Posterior vena cava (tissue), 2 donors: ENCODE measurements around the gene HSD11B2. TPM values are rescaled to one million over a fixed set of nuclear protein-coding genes. Genes with fewer than 3 reads are reported as not detected.
"Not testable (repeated sequence)": the region's sequence is repeated elsewhere in the genome, so short reads cannot be mapped to it uniquely, and the experiment has no call there.

Experiments used
- DNase-seq: peaks from one replicate; pipeline ENCODE4 v3.0.0-alpha.2; 2020; ENCODE audit warnings: low spot score
- intact Hi-C, 2 donors: fragments of 100-400 bp; cut with DNase I; formaldehyde crosslinking; loops; one replicate each; pipeline versions ENCODE4 v1.14.1 to v1.14.2; 2022 to 2023
- total RNA-seq, 2 donors: library from RNA; stranded (reverse); fragmentation: NEBNext Ultra II Directional; extraction: Animal tissue kit (Norgen Biotek cat#: 25700); gene quantifications; one replicate each; pipeline ENCODE4 v1.2.1, GENCODE V29; 2021
- donor health status: DM: yes; HTN: yes; CAD: no.
- donor health status: DM: yes; HTN: yes; CAD: no.

HSD11B2 gene
- total RNA-seq, 2 donors from 2014 or later, result 0.43 to 3.2 TPM

DNA sequence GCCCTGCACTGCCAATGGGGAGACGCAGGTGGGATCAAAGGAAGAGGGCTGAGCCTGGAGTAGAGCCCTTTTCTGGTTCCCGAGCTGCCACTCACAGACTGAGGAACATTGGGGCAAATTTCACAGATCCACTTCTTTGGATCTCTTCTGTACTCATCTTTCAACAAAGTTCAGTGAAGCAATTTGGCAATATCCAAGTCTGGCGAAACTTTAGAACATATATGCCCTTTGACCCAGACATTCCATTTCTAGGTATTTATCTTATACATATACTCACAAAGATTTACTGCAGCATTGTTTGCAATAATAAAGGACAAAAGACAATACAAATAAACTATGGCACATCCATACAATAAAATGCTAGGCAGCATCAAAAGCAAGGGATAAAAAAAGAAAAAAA, 19.6 kb upstream of the HSD11B2 start:
- intact Hi-C loops, result no loop called here
- DNase-seq, result no peak

DNA sequence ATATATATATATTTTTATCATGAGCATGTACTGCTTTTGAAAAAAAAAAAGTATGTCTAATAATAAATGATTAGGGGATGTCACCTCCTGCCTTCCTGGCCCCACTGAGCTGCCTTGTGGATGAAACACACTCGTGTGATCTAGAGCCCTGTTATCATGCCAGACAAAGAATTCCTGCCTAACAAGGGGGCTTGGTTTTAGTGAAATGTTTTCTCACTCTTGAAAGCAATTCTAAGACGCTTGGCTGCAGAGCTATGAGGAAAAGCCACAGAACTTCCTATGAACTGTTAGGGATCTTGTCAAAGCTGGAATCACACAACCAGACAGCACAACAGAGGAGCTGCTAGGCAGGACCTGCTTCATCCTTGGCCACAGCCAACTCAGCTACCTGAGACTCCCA, 18.6 kb upstream of the HSD11B2 start:
- no peak for DNase-seq
- intact Hi-C loops, result no loop called here

GRCh38 chr16:67413978-67414911, 16.7 kb upstream of the HSD11B2 start:
- no peak for DNase-seq
- intact Hi-C loops, result no loop called here

DNA sequence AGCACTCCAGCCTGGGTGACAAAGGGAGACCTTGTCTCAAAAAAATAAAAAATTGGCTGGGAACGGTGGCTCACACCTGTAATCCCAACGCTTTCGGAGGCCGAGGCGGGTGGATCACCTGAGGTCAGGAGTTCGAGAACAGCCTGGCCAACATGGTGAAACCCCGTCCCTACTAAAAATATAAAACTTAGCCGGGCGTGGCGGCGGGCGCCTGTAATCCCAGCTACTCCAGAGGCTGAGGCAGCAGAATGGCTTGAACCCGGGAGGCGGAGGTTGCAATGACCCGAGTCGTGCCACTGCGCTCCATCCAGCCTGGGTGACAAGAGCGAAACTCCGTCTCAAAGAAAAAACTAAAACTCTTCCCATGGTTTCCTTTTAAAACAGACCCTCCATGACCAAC, 15.5 kb upstream of the HSD11B2 start:
- intact Hi-C loops, DNase-seq: not testable (repeated sequence)

DNA sequence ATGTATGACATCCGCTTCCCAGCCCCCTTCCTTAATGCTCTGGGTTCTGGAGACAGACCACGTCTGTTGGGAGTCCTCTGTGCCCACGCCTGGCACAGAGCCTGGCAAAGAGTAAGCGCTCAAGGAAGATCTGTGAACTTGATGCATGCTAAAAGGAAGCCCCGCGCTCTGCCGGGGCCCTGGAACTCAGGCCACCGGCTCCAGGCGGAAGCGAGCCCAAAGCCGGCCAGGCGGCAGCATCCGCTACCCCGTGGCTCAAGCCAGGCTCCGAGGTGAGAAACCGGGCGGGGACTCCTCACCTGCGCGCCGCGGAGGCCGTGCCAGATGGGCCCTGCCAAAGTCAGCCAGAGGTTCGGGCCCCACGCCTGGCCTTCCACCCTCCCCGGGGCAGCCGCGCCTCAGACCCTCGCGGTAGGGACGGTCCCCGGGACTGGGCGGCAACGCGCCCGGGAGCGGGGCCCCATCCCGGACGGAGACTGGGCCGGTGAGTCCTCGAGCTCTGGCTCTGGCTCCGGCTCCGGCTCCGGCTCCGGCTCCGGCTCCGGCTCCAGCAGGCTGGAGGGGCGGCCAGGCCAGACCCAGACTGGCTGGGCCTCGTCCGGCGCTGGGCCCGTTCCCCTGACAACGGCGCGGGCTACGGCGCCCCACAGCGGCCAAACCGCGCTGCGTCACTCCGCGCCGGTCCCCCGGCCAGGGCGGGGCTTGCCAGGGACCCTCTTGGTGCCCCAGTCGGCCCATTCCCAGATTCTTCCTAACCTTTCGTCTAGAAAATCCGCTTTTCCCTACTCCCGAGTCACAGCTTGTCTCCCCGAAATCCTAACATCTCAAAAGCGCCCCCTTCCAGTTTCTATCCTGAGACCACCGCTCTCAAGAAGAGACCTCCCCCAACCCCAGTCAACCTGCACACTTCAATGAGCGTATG, 14.8 kb upstream of the HSD11B2 start, which contains the start of gene ZDHHC1:
Gene ZDHHC1, minus strand, starts transcription at position 606 of the 922 bp plus-strand sequence. CDS start 8,702 bp downstream, outside the sequence.
- intact Hi-C loops, result no loop called here
- DNase-seq, result peak; percentile 92

GRCh38 chr16:67417333-67418061, 13.4 kb upstream of the HSD11B2 start:
- intact Hi-C loops, result no loop called here

GRCh38 chr16:67419502-67419901, 11.4 kb upstream of the HSD11B2 start:
- intact Hi-C loops, result no loop called here
- DNase-seq, result no peak

More at GRCh38 chr16:67417333-67418061, 13.4 kb upstream of the HSD11B2 start:
- no peak for DNase-seq

DNA sequence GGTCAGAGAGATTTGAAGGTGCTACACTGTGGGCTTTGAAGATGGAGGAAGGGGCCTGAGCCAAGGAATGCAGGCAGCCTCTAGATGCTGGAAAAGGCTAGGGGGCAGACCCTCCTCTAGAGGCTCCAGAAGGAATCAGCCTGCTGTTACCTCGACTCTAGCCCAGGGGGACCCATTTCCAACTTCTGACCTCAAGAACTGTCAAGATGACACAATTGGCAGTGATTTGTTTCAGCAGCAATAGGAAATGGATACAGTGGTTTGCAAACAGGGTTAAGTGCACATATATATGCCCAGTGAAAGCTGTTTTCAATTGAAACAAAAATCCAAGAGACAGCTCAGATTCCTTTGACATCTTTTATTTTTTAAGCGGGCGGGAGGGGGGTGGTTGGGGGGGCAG, 11.0 kb upstream of the HSD11B2 start:
- intact Hi-C loops, result no loop called here
- DNase-seq, result no peak

DNA sequence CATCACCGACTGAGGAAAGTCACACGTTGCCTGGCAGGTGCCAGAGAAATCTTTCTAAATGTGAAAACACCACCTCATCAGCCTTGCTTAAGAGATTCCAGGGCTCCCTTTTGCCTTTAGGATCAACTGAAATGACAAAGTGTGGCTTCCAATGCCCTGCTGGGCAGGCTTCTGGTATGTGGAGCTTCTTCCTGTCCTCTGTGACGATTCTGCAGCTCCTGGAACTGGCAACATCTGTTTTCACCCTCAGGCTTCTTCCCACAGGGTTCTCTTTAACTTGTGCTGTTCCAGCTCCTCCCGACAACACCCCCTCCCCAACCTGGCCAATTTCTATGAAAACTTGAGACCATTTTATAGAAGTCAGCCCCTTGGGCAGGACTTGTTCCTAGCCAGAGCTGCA, 9.9 kb upstream of the HSD11B2 start:
- DNase-seq, result no peak
- intact Hi-C loops, result no loop called here

- no peak for DNase-seq
- intact Hi-C loops, result no loop called here
Measured at GRCh38 chr16:67423015-67423414, 7.9 kb upstream of the HSD11B2 start.

- intact Hi-C loops, result loop anchor here in 1 of 2 donors (2.0 kb wide), 1 partner anchor 41 kb away; no protein-coding TSS in a partner anchor
- no peak for DNase-seq
Measured at GRCh38 chr16:67423611-67424260, 7.2 kb upstream of the HSD11B2 start.

DNA sequence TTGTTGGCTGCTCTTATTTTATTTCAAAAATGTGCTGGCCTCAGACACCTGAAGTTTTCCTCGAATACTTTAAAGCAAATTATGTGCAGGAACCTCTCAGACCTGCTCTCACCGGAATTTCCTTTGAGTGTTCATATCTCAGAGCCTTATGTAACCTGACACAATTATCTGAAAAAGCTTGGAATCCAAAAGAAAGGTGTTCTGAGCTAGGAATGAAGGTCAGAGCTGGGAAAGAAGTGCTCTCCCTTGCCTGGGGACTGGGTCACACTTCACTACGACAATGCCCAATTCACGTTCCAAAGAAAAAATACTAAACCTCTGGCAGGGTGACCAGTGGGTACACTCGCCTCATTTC, 6.7 kb upstream of the HSD11B2 start:
- intact Hi-C loops, result loop anchor here in 1 of 2 donors (2.0 kb wide), 1 partner anchor 41 kb away; no protein-coding TSS in a partner anchor
- DNase-seq, result no peak

- intact Hi-C loops, result loop anchor here (2.0 to 5.0 kb wide), 2 partner anchors 37 to 40 kb away; no protein-coding TSS in a partner anchor
- no peak for DNase-seq
Measured at GRCh38 chr16:67425061-67425460, 5.9 kb upstream of the HSD11B2 start.

GRCh38 chr16:67425580-67425979, 5.3 kb upstream of the HSD11B2 start:
- intact Hi-C loops, result loop anchor here (2.0 to 5.0 kb wide), 2 partner anchors 37 to 39 kb away; no protein-coding TSS in a partner anchor

DNA sequence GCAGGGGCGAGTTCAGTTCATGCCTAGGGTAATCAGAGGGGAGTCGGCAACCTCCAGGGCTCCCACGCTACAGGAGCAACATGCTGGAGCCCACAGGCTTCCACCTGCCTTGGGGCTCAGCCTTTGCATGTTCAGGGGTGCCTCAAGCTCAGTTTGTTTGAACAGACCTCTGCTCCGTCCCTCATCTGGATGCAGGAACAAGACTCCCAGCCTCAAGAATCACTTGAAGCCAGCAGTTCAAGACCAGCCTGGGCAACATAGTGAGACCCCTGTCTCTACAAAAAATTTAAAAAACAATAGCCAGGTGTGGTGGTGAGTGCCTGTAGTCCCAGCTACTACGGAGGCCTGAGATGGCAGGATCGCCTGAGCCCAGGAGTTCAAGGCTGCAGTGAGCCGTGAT, 4.9 kb upstream of the HSD11B2 start:
- intact Hi-C loops, result loop anchor here in 1 of 2 donors (5.0 kb wide), 1 partner anchor 36 kb away; no protein-coding TSS in a partner anchor
- no peak for DNase-seq

More at GRCh38 chr16:67425580-67425979, 5.3 kb upstream of the HSD11B2 start:
- no peak for DNase-seq

DNA sequence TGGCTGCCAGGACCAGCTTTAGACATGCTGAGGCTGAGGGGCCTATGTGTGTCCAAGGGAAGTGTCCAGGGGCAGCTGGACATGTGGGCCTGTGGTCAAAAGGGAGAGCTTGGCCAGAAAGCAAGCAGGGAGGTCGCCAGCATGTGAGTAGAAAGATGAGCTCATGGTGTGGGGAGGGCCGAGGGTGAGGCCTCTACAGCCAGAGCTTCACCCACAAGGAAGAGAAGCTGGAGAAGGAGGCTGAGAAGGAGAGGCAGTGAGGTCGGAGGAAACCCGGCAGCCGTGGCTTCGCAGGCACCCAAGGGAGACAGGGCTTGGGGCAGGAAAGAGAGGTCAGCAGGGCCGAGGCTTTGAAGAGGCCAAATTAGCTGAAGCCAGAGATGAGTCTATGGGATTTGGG, 4.0 kb upstream of the HSD11B2 start:
- no peak for DNase-seq
- intact Hi-C loops, result loop anchor here in 1 of 2 donors (5.0 kb wide), 1 partner anchor 35 kb away; no protein-coding TSS in a partner anchor

DNA sequence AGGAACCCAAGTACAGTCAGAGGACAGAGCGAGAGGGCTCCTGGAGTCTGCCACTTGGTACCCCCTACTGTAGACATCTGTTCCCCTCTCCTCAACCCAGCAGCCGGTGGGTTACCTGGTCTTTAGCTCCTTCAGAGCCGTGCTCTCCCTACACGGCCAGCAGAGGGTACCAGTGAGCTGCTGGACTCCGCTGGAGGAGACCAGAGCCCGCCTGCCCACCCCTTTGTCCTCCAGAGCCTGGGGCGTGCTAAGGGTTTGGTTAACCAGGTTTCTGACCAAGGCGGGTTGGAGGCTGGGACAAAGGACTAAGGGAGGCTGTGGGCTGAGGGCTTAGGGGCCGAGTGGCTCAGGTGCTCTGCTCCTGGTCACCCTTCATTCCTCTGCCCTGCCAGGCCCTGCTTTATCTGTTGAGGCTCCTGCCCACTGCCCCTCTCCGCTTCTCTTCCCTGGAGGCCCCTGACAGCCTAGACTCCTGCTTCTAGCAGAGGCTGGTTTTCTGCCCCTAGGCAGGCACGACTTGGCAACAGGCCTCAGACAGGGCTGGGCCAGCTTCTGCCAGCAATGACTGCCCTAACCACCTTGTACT, 2.7 kb upstream of the HSD11B2 start:
- peak; percentile 90 for DNase-seq
- intact Hi-C loops, result loop anchor here in 1 of 2 donors (5.0 kb wide), 1 partner anchor 34 kb away; no protein-coding TSS in a partner anchor
